BE2C (cell line): ENCODE data around the gene RNU1-3.
"Not testable (repeated sequence)": the region's sequence is repeated elsewhere in the genome, so short reads cannot be mapped to it uniquely, and the experiment has no call there.

Experiments
- DNase-seq: peaks from one replicate; pipeline ENCODE4 v3.0.0-alpha.2; 2020
- H3K27me3 ChIP-seq: fragments of 250-450 bp; sonication (Bioruptor Pico); 2 replicates; pipeline ENCODE4 v1.5.1; 2020; ENCODE audit warnings: mild to moderate bottlenecking
- H3K36me3 ChIP-seq: fragments of 250-450 bp; sonication (Bioruptor Pico); 2 replicates; pipeline ENCODE4 v1.5.1; 2020; ENCODE audit warnings: mild to moderate bottlenecking
- H3K4me1 ChIP-seq: fragments of 250-450 bp; sonication (Bioruptor Pico); 2 replicates; pipeline ENCODE4 v1.5.1; 2020
- H3K4me3 ChIP-seq: 2 replicates; pipeline ENCODE4 v1.5.1; 2011; ENCODE audit warnings: low read depth, low read length
- H3K9me3 ChIP-seq: fragments of 250-450 bp; sonication (Bioruptor Pico); 2 replicates; pipeline ENCODE4 v1.5.1; 2020
- CTCF ChIP-seq: IDR thresholded peaks from 2 replicates; pipeline ENCODE4 v1.5.1; 2012; ENCODE audit warnings: mild to moderate bottlenecking, low read depth, low read length

Gene RNU1-3

GRCh38 chr1:16656574-16656973 lies 10.2 kb downstream of the RNU1-3 start:
- H3K4me1 ChIP-seq, H3K9me3 ChIP-seq, H3K36me3 ChIP-seq, H3K27me3 ChIP-seq, H3K4me3 ChIP-seq, DNase-seq: not testable (repeated sequence)

GRCh38 chr1:16651560-16651959 lies 15.2 kb downstream of the RNU1-3 start:
- not testable (repeated sequence) for H3K4me3 ChIP-seq, H3K4me1 ChIP-seq, H3K9me3 ChIP-seq, H3K36me3 ChIP-seq, H3K27me3 ChIP-seq, DNase-seq

GRCh38 chr1:16649960-16650359 lies 16.8 kb downstream of the RNU1-3 start:
- not testable (repeated sequence) for DNase-seq, H3K36me3 ChIP-seq, H3K4me3 ChIP-seq, H3K9me3 ChIP-seq, H3K4me1 ChIP-seq, H3K27me3 ChIP-seq

- not testable (repeated sequence) for H3K36me3 ChIP-seq, DNase-seq, H3K4me3 ChIP-seq, H3K9me3 ChIP-seq, H3K27me3 ChIP-seq, H3K4me1 ChIP-seq
Observed at GRCh38 chr1:16649390-16649789, 17.4 kb downstream of the RNU1-3 start.

- H3K27me3 ChIP-seq, DNase-seq, H3K9me3 ChIP-seq, H3K36me3 ChIP-seq, H3K4me3 ChIP-seq, H3K4me1 ChIP-seq: not testable (repeated sequence)
Observed at GRCh38 chr1:16648756-16649155, 18.0 kb downstream of the RNU1-3 start.

- not testable (repeated sequence) for H3K4me3 ChIP-seq, DNase-seq, H3K36me3 ChIP-seq, H3K27me3 ChIP-seq, H3K9me3 ChIP-seq, H3K4me1 ChIP-seq
Observed at GRCh38 chr1:16648250-16648649, 18.5 kb downstream of the RNU1-3 start.

GRCh38 chr1:16647179-16648176 lies 19.3 kb downstream of the RNU1-3 start:
- not testable (repeated sequence) for H3K27me3 ChIP-seq, H3K36me3 ChIP-seq, H3K9me3 ChIP-seq, H3K4me1 ChIP-seq, H3K4me3 ChIP-seq
- peak; percentile 1 for DNase-seq

GRCh38 chr1:16646716-16647115 lies 20.0 kb downstream of the RNU1-3 start:
- H3K9me3 ChIP-seq, H3K27me3 ChIP-seq, DNase-seq, H3K4me3 ChIP-seq, H3K36me3 ChIP-seq, H3K4me1 ChIP-seq: not testable (repeated sequence)

GRCh38 chr1:16646061-16646664 lies 20.6 kb downstream of the RNU1-3 start:
- H3K4me1 ChIP-seq, H3K27me3 ChIP-seq, H3K4me3 ChIP-seq, H3K36me3 ChIP-seq, H3K9me3 ChIP-seq: not testable (repeated sequence)
- DNase-seq = peak; percentile 1

- H3K27me3 ChIP-seq, H3K9me3 ChIP-seq, H3K36me3 ChIP-seq, H3K4me1 ChIP-seq: not testable (repeated sequence)
- H3K4me3 ChIP-seq = peak overlapping the region; percentile 84
- DNase-seq = peak; percentile 8
Observed at GRCh38 chr1:16645271-16646060, 21.3 kb downstream of the RNU1-3 start.

- H3K9me3 ChIP-seq, H3K4me1 ChIP-seq, H3K36me3 ChIP-seq, H3K27me3 ChIP-seq: not testable (repeated sequence)
- peak; percentile 97 for DNase-seq
- H3K4me3 ChIP-seq = peak overlapping the region; percentile 84
- TF ChIP-seq CTCF = peak; percentile 44
Observed at GRCh38 chr1:16644482-16645270, 22.1 kb downstream of the RNU1-3 start.
